HG02970 (cell line): ENCODE results near the gene EXOC6B.

Source experiments
- ATAC-seq: cut with Tn5 transposase; IDR thresholded peaks from one replicate; pipeline ENCODE4 v1.9.1; 2021; ENCODE audit warnings: mild to moderate bottlenecking, moderate library complexity, moderate number of reproducible peaks; ENCODE audit not compliant: unreplicated experiment, low FRiP score

The EXOC6B gene

DNA sequence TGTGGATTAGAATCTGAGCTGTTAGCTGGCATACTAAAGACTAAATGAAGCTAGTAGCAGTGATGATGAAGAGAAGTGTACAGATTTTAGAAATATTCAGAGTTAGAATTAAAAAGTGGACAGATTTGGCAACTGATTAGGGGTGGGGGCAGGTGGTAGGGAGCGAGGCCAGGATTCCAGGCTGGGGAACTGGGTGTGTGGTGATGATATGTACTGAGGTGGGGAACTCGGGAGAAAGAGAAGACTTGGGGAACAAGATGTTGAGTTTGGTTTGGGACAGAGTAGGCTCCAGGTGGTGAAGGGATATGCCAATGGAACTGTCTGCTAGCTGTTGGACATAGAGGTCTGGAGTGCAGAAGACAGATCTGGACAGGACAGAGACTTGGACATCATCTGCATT lies 669.0 kb downstream of the EXOC6B start:
- ATAC-seq = no peak

DNA sequence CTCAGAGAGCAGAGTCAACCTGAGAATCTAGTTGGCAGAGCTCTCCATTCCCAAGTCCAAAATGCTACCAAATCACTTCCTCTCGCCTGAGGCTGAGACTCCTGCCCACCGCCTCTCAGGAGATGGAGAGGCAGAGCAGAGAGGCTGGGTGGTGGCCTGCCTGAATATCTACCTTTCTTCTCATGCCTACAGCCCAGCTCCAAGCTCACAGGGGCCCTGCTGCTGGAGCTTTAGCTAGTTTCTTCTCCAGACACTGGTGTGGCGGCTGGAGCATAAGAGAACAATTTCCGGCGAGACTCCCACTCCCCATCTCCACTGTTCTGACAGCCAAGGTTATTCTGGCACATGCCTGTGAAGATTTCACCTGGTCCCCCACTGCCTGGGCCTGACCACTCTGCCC lies 670.1 kb downstream of the EXOC6B start:
- no peak for ATAC-seq

DNA sequence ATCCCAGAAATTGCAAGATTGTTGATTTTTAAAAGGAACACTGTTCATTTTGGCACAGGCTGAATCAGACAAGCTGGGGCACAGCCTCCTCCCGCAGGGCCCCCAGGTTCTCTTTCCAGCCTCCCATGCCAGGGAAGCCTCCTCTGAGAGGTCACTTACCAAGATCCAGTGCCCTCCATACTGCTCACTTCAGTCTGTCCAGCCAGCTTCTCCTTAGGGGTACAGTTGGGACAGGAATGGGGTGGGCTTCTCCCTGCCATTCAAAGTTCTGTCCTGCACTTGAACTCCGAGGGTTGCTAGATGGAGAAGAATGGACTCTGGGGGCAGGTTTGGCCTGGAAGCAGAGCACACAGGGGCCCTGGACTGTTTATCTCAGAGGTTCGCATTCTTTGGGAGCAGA lies 670.7 kb downstream of the EXOC6B start:
- ATAC-seq = no peak

DNA sequence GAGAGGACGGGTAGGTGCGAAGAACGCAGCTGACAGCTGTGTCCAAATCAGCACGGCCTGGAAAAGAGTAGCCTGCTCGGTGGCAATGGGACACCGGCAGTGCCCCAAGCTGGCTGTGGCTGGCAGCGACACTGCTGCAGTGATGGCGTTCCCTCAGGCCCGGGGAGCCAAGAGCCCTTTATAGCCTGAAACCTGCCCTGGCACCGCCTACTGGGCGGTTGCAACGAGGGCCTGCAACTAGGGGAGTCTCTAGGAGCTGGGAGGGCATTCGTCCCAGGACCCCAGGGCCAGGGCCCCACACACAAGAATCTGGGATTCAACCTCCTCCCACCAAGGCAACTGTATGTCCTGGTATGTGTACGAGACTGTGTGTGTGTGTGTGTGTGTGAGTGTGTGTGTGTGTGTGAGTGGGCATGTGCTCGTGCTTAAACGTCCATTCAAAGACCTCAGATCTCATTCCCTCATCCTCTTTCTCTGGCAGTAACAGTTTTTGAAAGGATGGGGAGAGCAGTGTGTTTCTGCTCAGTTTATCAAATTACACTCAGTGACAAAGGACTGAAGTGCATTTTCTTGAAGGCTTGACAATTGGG lies 671.4 kb downstream of the EXOC6B start:
- no peak for ATAC-seq

DNA sequence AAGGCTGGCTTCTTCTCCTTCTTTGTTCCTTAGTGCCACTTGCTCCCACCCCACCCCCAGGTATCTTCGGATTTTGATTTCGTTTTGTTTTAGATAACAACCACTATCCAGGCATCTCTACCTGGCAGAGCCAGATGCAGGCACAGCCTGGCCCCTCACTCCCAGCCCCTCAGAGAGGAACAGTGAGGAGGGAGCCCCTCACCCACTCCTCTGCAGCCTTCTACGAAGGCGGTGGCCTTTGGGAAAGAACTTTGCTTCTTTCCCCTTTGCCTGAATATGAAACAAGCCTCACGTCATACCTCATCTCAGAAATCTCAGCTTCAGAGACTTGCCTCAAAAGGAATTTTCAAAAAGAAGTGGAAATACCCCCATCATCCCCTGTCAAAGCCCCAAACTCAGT lies 671.9 kb downstream of the EXOC6B start:
- no peak for ATAC-seq

DNA sequence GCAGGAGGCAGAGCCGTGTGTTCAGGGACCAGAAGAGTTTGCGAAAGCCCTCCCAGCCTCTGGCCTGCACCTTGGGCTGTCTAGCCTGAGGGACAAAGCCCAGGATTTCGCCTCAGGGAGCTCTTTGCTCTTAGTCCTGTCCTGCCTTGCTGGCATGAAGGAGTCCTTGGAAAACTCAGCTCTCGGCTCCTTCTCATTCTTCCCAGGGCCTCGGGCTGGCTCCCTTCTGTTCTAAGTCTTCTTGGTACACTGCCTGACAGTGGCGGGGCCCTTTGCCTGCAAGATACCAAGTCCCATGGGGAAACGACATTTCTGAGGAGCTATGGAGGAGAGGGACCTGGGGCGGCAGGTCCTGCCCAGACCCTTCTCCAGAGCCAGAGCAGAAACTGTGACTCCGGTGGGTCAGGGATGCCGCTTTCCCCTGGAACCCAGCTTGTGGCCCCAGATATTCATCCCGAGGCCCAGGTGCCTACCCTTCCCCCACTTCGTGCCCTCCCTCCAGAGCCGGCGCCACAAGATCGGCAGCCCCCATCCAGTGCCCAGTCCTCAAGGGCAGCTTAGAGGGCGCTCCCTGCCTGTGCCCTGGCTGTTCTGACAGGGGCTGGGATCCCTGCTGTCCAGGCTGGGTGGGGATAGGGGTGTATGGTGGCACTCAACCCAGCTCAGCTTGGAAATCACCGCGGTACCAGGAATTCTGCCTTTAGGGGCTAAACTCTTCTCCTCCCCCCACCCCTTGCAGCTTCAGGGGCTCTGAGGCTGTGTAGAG lies 672.6 kb downstream of the EXOC6B start:
- no peak for ATAC-seq

DNA sequence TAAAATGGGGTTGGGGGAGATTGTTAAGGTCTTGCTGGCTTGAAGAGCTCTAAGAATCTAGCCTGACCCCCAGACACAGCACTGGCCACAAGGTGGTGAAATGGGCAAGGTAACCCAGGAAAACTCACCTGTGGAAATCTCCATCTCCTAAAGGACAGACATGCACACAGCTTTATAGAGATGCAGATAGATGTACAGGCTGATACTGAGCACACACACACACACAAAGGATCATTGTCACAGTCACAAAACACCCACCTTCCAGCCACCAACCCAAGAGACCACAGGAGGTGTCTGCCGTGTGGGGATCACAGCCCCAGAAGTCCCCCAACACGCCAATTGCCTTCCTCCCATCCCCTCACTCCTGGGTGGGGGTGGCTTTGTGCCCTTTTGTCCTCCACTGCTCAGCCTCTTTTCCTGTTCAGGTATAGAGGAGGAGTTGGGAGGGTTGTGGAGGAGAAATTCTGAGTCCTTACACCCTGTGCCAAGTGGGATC lies 674.9 kb downstream of the EXOC6B start:
- no peak for ATAC-seq

DNA sequence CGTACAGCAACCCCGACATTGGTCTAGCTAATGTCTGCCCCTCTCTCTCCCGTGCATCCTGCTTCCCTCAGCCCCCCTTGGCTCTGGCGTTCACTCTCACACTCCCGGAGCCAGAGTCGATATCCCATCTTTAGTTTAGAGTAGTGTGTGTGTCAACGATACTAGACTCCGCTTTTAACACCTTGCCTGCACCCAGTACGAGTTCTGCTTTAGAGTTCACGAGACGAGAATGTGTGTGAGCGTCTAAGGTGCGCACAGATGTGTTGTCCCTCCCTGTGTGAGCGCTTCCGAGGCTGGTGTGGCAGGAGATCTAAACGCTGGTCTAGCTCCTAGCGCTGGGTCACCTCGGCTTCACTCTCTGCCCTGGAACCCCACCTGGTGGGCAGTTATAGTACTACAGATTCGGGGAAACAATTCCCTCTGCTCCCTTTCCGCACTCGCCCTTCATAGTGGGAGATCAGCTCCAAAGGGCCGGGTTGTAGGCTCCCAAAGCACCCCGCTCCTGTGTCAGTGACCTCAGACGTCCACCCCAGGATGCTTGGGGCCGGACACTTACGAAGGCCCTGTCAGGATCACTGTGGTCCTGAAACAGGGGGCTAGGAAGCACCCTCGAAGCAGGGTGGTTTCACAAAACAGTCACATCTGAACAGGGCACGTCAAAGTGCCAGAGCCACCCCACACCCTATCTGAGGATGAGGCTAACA lies 675.5 kb downstream of the EXOC6B start:
- peak; percentile 63 for ATAC-seq

DNA sequence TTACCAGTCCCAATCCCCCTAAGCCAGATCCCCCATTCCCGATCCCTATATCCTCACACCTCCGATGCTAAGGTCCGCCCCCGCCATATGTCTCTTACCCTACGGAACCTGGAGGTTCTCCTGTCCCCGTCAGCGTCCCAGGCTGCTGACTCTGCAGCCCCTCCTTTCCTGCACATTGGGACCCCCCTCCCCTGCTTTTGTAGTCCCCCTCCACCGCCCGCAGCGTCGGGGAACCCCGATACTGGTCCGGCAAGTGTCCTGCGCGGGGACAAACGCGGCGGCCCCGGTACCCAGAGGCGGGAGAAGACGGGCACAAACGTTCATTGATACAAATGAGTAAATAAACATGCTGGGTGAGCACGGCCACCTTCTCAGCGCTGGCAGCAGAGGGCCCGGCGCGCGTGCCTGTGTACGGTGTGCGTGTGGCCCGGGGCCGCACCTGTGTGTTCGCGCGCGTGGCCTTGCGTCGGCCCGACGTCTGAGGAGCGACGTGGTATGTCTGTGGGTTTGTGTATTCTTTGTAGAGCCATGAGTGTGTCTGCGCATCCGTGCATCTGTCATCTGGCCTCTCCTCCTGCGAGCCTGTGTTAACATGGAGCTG lies 676.2 kb downstream of the EXOC6B start:
- no peak for ATAC-seq

DNA sequence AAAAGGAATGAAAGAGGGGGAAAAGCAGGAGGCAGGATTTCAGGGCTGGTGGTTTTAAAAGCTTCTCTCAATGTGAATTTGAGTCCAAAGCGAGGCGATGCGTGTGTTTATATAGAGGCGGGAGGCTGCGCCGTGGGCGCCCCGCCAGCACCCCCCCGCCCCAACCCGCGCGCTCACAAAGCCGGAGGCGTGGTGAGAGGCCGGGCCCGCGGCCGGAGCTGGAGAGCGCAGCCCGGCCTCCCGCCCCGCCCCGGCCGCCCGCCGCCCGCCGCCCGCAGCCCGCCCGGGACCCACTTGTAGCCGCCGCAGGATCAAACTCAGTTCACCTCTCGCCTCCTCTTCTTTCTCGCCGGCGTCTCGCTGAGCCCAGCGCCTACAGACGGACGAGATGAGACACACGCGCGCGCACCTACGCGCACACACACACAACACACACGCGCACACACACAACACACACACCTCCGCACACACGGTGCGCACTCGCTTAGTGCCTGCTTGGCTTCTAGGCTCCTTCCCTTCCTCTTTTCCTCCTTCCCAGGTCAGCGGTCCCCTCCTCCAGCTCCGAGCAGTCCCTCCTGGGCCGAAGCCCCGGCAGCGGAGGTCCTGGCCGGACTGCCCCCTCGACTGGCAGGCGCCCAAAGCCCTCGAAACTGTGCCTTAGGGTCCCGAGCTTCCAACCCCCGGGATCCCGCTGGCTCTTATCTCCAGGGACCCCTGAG lies 676.8 kb downstream of the EXOC6B start:
- no peak for ATAC-seq

DNA sequence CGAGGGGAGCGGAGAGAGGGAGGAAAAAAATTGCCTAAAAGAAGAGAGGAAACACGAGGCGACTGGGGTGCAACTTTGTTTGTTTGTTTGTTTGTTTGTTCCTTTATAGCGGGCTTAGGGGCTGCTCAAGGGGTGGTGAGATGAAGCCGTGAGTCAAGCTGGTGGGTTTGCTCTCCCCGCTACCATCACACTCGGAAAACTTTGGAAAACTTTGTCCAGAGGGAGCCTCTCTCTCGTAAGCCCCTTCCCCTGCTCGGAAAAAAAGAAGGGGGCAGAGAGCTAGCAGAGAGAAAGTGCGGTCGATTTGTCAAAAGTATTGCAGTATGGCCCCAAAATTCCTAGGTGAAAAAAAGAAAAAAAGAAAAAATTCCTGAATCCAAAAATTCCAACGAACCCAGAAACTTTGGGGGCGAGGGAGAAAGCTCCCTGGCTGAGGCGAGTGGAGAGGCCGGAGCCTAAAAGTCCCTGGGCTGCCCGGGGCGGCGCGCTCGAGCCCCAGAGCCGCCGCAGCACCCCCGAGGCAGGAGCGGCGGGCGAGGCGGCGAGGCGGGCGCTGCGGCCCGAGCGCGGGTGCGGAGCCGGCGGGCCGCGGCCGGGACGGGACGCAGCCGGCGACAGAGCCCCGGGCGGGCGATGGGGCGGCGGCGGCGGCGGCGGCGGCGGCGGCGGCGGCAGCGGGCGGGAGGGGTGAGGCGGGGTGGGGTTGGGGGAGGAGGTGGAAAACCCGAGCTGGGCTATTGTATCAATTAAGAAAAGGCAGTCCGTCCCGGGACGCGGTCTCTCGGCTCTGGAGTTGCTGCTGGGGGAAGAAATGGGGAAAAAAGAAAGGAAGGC lies 677.6 kb downstream of the EXOC6B start:
- no peak for ATAC-seq

DNA sequence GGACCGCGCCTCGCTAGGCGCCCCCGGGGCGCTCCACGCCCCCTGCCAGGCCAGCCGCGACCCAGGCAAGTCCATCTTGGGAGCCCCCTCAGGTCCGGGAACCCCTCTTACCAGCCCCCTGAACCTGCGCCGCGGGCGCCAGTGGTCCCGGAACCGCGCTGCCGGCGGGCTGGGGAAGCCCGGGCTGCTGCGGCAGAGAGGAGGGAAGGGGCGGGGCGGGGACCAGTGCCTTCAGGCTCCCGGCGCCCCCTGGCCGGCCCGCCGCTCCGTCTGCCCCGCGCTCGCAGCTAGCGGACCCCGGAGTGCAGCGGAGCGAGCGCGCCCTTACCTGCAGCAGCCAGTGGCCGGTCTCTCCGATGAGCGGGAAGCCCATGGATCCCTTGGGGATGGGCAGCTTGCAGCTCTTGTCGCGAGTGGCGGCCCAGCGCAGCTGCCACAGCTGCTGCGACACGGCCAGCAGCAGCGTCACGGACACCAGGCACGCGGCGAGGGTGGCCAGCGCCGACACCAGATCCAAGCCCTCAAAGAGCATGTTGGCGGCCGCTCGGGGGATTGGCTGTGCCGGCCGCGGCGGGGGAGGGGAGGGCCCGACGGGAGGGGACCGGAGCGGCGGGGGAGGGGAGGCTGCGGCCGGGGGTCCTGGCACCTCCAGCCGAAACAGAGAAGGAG lies 678.4 kb downstream of the EXOC6B start, which contains the start of gene CYP26B1:
CYP26B1 (minus strand) TSS at position 560 of the 669 bp plus-strand sequence; CDS start at position 532, 28 bp downstream.
- ATAC-seq = no peak

DNA sequence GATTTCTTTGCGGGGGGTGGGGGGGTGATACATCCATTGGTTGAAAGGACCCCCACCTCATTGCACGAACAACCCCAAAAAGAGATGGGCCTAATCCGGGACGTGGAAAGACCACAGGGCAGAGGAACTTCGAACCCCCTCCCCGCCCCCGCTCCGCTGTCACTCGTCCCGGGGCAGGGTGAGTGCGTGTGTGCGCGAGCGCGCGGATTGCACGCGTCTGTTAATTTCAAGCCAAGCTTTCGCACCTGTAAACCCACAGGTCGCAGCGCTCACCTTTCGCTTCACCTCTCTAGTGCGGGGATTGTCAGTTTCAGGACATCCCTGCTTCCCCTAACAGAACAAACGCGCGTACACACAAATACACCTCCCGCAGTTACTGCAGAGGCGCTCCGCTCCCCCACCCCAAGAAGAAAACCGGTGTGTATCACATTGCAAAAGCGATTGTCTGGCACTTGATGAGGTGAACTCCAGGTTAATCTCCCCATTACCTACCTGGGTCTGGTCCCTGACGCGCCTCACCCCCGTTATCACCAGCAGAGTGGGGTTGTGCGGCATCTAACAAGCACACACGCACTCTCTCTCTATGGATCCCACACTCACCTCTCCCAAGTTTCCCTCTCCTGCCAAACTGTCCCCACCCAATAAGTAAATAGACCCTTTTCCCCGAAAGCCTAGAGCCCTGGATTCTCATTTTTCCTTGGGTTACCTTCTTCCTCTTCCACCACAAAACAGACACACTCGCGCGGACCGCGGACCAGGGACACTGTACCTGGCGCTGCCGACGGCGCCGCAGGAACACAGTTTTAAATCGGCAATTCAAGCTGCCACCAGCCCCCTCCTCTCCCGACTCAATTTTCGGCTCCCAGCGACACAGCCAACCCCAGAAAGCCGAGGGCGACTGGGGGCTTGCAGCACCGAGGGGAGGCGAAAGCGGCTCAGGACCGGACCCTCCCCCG lies 679.2 kb downstream of the EXOC6B start:
- ATAC-seq = no peak

DNA sequence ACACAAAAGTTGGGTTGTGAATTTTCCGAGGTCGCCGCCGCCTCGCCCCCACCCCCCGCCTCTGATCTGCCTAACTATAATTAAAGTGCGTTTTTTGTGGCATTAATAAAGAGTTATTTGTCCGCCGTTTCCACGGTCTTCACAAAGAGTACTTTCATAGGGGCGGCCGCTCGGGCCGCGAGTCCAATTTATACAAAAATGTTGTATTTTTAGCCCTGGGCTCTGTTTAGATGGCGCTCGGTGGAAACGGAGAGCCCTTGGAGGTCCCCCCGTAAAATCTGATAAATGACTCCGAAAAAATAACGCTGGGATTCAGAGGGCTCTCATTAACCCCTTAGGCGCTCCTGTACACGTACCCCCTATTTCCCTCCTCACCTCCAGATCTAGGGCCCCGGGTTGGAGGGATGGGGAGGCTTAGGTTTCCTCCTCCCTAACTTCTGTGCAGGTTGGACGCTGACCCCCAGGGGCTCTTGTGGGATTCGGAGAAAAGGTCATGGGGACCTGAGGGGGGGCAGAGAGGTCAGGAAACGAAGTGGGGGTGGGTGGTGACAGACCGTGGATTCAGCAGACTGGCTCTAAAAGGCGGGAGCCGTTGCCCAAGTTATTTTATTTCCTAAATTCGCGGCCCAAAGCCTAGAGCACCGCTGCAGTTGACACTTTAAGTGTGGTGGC lies 680.0 kb downstream of the EXOC6B start:
- ATAC-seq = no peak

DNA sequence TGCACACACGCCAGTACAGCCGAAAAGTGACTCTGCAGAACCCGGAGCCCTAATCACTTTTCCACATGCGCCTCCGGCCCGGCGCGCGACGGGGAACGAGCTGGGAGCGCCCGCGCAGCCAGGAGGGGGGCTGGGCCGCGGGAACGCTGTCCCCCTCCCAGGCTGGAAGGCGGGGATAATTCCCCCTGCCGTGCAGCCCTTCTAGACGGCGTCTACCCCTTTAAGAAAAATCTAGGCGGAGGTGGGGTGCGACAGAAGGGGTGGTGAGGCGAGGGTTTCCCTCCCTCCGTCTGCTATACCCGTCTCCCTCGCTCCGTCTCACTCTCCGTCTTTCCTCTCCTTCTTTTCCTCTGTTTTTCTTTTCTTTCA lies 680.6 kb downstream of the EXOC6B start:
- no peak for ATAC-seq

DNA sequence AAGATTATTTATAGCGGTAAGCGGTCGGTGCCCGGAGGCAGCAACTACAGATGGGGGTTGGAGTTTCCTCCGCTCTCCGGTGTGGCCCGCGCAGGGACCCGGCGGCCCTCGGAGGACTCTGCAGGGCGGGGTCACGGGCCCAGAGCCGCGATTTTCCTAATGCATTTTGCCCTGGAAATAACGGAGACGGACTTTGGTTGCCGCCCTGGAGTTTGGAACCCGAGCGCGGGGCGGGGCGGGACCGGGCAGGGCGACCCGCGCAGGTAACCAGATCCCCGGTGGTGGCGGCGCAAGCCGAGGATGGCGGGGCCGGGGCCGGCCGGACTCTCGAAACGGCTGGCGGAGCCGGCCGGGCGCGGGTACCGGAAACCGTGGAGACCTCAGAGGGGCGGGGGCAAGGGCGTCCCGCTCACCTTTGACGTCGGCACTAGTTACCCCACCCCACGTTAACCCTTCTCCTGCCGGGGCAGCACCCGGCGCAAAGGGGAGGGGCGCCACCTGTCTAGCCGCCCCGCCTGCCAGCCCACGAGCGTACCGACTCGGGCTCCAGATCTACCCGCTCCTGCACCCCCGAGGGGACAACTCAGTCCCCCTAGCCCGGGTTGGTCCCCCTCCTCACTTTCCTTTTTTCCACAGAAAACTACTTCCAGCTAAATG lies 681.1 kb downstream of the EXOC6B start:
- no peak for ATAC-seq

DNA sequence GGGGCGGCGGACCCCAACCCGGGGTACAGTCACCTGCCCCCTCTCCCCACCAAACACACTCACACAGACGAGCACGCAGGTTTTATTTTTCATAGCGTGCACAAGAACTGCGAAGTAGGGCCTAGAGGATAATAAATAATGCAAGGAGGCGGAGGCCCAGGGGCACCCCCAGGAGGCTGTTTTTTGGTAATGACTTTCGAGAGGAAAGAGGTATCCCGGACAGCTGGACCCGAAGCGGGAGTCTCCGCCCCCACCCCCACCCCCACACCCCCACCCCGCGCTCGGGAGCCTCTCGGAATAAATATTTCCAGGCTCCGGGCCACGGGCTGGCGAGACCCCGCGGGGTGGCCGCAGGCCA lies 681.6 kb downstream of the EXOC6B start:
- no peak for ATAC-seq
